Activated CD4-positive, CD25-positive, alpha-beta regulatory T cell treated with anti-CD3 and anti-CD28 coated beads, Interleukin-2, amount 50 U/mL, for 72 hours (primary cell): ENCODE data around the gene DSEL.

Experiments
- DNase-seq: peaks from one replicate; pipeline ENCODE4 v3.0.0; 2021

DSEL gene

DNA sequence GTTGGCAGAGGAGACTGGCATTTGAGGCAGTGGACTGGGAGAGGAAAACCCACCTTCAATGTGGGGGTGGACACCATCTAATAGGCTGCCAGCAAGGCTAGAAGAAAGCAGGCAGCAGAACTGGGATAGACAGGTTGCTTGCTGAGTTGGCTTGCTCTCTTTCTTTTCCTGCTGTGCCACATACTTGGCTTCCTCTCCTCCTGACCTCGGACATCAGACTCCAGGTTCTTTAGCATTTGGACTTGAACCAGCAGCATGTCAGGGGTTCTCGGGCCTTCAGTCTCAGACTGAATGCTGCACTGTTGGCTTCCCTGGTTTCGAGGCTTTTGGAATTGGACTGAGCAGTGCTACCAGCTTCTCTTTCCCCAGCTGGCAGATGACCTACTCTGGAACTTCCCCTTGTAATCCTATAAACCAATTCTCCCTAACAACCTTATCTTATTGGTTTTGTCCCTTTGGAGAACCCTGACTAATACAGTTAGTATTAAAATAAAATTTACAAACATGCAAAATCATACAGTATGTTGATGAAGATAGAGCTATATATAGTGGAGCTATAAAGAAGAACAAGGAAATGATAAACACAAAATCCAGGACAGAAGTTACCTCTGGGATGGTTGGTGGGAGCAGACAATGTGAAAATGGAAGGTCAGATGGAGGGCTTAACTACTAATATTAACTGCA, 15.9 kb downstream of the DSEL start:
- no peak for DNase-seq

DNA sequence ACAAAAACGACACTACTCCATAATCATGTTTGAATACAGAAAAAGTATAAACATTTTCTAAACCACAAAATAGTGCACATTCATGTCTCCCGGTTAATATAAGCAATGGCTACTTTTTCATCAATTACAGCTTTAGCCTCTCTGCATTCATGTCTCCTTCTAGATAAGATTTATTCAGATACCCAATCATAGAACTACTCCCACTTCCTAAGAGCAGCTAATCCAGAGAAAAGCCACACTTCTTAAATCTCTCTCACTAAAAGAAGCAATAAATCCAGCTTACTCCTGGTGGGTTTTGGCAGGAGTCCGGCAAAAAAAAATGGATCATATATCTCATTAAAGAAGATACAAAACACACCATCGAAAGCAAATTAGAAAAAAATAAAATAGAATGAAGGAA, 20.1 kb downstream of the DSEL start:
- DNase-seq: no peak

DNA sequence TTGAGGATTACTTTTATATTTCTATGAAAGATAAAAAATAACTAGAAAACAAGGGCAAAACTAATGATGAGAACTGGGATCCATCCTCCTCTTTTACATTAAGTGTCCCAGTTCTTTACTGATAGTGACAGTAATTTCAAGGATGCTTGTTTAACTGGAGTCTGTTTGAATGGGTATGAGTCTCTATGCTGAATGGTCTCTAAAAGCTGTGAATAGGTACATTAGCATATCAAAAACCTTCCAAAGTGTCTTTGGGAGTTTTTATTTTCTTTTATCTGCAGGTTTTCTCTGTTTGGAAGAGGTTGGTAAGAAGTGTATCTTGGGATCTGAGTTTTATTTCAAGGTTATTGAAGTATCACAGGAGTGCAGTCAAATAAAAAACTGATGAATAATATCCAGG, 30.0 kb downstream of the DSEL start:
- no peak for DNase-seq

DNA sequence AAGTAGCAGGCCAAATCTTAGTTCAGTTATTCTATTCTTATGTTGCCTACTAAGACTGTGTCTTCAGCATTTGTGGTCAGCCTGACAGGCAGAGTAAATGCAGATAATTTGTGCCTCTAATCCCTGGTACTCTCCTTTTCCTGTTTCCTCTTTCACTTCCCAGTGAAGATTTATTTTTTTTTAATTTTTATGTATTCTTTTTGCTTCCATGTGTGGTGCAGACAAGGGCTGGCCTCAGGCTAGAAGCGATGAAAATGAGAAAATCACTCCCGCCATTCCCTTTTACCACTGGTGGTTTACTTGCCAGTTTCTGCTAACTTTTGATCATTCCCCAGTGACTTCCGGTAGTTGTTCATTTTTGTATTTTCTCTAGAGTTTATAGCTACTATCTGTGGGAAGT, 30.9 kb downstream of the DSEL start:
- DNase-seq: no peak

DNA sequence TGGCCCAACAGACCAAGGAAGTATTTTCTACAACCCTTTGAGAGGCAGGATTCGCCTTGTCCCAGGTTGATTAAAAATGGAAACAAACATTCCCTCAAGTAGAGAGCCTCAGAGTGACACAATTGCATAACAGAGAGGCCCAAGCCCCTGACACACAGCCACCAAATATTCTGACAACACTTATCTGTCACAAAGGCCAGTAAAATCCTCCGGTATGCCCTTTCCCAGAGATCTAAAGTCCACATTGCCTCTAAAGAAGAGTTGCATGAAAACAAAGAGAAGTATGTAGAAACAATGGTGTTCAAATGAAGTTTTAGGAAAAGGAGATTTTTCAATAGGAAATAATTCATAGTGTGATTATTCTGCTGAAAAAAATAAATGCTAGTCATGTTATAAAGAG, 32.1 kb downstream of the DSEL start:
- DNase-seq: no peak

DNA sequence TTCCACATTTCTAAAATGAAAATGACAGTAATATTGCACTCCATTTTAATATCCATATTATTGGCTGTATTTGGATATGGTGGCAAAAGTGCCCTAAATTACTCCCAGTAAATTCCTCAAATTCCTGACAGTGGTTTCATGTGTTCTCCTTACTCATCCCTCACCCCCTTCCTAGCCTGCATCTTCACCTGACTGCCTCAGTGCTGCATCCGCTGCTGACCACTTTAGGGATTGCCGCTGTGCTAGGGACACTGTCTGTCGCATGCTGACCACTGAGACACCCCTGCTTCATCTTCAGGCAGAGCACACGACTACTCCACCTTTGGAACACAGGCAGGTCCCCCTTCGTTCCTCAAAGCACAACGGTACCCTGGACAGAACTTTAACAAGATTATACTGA, 32.6 kb downstream of the DSEL start:
- DNase-seq: no peak

DNA sequence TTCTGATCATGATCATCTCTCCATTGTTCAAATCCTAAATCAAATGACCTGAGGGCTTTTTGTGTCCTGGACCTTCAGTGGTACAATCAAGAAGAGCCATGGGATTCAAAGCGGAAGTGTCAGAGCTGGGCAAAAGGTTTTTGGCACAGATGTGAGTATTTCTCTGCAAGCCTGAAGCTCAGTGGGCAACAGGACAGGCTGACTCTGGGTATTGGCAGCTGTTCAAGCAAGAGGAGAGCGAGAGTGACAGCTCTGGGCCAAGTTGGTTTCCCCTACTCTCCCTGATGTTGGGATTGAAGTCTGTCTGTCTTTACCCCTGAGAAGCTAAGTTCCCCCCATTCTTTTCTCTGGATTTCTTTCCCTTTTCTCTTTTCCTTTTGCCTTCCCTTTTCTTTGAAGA, 33.3 kb downstream of the DSEL start:
- no peak for DNase-seq

DNA sequence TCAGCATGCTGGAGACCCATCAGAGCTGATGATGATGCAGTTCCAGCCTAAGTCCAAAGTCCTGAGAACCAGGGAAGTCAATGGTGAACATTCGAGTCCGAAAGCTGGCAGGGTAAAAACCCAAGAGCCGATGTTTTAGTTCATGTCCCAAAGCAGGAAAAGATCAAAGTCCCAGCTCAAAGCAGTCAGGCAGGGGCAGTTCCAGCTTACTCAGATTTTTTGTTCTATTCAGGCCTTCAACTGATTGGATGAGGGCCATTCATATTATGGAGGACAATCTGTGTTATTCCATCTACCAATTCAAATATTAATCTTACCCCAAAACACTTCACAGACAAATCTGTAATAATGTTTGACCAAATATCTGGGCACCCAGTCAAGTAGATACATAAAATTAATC, 38.3 kb downstream of the DSEL start:
- no peak for DNase-seq

DNA sequence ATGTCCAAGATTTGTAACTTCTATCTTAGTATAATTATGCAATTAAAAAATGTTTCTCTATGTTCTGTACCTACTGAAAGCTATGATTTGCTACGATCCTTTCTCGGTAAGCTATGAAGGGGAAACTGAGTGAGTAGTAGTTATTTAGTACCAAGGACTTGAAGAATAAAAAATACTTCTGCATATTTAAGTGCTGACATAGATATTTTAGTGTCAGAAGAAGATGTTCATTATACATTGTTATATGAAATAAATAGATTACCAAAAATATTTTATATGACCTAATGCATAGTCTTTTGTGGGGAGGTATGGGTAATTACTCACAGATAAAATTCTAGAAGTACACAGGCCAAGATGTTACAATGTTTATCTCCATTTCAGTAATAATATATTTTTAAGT, 39.0 kb downstream of the DSEL start:
- no peak for DNase-seq

DNA sequence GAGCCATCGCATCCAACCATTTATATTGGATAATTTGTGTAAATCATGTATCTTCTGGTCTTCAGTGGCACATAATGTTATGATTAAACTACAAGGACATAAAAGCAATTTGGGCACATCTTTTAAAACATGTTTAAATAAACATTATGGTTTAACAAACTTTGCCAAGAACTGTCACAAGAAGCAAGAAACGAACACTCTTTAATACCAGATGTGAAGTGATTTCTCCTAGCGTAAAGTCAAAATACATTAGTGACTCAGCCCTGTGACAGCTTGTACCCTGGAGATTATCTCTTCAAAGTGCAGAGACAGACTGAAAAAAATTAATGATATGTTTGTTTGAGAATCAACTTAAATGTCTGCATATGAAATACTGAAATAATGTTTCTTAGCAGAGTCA, 39.9 kb downstream of the DSEL start:
- DNase-seq: no peak

DNA sequence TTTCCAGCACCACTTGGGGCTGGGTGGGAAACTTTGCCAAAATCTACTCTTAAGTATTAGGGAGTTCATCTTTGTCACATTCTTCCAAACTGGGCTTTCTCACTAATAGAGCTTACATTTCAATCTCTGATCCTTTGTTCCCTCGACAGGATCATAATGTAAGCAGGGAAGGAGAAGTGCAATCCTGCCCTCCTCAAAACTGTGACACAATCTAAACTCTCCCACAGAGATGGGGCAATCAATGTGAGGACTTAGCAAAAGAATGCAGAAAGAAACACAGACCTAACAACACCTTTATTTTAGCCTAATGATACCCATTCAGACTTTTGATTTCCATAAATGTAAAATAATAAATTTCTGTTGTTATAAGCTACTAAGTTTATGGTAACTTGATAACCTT, 40.8 kb downstream of the DSEL start:
- no peak for DNase-seq

DNA sequence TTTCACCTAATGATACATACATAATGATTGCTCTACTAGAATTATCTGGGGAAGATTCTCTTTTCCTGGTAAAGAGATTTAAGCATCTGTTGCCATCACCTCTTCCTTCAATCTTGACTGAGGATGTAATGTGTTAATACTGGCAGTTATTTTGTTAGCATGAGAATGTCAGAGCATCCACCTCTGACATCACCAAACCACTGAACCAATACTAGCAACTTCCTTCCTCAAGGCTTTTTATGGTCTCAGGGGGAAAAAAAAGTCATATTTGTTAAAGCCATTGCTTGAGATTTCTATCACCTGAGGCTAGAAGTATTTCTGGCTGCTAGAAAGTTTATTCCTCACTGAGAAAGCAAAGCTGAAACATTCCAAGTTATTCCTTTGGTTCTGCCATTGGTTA, 48.5 kb downstream of the DSEL start:
- DNase-seq: no peak

DNA sequence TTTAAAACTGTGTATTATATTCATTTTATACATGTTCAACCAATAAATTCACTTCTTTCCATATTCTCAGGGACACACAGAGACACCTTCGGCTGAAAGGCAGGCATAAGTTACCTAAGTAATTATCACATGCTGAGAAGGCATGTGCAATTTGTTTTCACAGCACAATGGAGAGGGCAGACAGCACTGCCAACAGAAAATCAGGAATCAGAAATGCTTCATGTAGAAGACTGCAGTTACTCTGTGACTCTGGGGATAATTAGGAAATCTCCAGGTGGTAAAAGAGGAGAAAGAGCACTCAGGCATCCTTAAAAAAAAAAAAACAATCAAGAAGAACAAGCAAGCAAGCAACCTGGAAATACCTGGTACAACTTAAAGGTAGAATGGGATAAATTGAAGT, 49.3 kb downstream of the DSEL start:
- no peak for DNase-seq

DNA sequence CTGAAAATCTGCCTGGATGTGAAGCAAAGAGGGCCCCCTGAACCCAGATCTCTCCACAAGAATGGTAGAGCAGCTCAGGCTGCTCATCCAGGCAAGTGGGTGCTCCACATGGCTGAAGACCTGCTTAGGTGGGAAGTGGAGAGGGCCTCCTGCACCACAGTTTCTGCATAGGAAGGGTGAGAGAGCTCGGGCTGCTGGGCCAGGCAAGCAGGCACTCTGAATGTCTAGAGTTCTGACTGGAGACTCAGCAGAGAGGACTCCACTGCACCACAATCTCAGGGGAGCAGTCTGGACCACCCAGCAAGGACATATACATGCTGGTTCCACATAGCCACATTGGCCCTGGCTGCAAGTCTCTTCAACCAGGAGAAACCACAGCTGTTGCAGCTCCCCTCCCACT, 52.0 kb downstream of the DSEL start:
- no peak for DNase-seq

DNA sequence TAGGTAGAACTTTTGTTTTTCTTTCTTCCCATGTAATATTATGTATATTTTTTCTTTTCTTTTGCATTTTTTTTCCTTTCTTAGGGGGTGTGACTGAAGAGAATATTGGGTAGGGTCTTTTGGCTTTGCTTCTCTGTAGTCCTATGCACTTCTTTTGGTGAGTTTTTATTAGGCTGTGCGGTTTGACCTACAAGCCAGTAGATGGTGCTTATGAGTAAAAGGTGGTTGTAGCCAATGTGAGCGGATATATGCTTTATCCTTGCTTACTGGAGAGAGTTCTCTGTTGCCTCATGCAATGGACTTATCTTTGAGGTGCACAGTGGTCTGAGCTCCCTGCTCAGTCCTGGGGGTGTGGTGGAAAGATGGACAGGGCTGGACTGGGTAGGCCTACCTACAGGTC, 52.7 kb downstream of the DSEL start:
- no peak for DNase-seq

DNA sequence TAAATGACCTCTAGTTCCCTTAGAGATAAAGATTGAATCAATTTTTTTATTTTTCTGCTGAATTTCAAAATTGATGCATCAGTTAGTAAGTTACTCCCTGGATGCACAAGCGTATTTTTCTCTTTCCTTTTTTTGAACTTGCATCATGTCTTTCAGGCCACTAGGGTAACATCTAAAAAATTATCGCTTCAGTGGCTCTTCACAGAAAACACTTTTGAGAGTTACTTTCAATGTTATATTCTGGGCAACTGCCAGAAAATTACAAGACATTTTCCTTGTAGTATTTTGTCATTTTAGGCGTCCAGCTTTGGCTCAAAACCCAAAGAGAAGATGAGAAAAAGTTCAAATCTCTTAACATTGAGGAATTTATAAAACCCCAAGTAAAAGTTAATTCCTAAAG, 59.8 kb downstream of the DSEL start:
- no peak for DNase-seq
